AG08395 (cell line): ENCODE measurements around the gene PRDM11.
"Not testable (repeated sequence)": the region's sequence is repeated elsewhere in the genome, so short reads cannot be mapped to it uniquely, and the experiment has no call there.

ENCODE experiments used
- DNase-seq: peaks from one replicate; pipeline ENCODE4 v3.0.0; 2012; ENCODE audit warnings: mixed read lengths, low spot score

Gene PRDM11

DNA sequence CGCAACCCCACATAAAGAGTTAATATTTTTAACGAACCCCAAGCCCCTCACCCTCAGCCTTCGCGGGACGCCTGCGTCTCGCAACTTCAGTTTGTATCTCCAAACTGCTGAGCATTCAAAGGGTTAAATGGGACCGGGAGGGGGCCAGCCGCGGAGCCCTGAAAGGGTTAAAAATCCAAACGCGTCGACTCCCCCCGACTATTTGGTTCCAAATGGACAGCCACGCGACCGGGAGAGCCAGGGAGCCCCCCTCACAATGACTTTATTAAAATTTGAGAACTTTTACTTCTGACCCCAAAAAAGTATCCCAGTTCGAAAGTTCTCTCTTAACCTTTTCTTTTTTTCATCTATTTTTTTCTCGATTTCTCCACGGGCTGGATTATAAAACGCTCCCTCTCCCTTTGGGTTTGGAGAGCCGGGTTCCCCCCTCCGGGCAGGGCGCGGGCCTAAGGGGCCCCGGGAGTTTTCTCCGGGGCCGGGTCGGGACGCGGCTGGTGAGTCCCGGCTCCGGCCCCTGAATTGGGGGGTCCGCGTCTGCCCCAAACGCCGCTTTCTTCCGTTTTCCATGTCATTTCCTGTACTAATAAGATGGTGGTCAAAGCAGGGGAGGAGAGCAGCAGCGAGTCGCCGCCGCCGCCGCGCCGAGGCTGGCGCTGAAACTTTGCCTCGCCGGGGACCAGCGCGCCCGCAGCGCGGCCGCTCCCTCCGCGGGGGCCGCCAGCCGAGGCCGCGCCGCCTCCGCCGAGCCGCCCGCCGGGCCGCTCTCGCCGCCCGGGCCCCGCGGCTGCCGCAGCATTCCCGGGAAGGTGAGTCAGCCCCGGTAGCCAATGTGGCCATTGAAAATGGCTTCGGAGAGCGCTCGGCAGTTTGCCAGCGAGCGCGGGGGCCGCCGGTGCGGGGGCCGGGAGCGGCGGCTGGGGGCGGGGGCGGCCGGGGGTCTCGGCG lies at the start of gene PRDM11:
Gene PRDM11 (plus strand): TSS at position 568 of the 945 bp plus-strand sequence. CDS start 35,128 bp downstream, outside the sequence.
- peak; percentile 87 for DNase-seq

DNA sequence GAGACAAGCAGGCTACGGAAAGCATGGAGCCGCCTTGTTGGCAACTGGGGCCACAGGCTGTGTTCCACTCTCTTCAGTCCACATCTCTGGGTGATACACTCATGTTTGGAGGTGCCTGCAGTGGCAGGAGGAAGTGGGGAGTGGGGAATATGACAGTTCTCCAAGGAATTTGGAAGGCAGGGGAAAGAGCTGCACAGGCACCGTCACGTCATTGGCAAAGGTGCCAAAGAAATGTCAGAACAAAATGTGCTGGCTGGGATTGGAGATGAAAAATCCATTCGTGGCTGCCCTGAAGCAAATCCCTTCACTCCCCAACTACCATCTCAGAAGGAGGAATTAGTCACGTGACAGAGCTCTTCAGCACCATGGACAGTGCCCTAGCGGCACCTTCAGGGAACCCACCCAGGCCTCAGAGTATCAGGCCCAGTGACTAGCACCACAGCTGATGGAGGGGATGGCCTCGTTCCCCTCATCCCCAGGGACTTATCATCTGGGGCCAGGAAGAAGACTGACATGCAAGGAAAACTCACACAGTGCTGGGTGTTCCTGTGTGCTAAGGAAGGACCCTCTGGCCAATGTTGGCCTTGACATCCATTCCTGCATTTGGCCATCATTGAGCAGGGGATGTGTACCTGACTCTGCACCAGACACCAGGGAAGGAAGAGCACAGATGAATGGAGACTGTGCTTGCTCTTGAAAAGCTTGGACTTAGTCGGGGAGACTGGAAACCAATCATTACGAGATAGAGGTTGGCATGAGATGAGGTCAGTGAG lies 48.5 kb upstream of the PRDM11 start:
- DNase-seq: peak; percentile 62

DNA sequence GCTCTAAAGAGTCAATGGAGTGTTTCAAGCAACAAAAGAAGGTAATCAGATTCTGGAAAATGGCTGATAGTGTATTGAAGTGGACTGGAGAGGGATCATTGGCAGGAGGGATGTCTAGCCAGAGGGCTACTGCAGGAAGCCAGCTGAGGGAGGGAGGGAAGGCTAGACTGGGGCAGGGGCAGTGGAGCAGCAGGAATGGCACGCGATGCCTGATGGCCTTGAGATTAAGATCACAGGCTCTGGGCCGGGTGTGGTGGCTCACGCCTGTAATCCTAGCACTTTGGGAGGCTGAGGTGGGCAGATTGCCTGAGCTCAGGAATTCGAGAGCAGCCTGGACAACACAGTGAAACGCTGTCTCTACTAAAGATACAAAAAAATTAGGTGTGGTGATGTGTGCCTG lies 47.5 kb upstream of the PRDM11 start:
- no peak for DNase-seq

DNA sequence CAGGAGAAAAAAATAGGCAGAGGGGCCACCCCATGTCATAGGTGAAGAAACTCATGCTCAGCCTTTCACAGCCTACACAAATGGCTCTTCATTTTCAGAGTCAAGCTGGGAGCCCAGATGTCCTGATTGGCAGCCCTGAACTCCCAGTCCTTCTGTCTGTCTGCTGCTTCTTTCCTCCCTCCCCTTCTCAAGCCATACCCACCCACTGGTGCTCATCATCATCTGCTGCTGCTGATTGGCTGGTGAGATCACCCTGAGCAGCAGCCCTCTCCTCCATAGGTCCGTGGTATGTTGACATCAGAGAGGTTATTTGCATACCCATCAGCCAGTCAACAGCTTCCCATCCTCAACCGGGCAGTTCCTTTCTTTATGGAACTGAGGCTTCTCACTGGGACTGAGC lies 46.1 kb upstream of the PRDM11 start:
- peak; percentile 41 for DNase-seq

DNA sequence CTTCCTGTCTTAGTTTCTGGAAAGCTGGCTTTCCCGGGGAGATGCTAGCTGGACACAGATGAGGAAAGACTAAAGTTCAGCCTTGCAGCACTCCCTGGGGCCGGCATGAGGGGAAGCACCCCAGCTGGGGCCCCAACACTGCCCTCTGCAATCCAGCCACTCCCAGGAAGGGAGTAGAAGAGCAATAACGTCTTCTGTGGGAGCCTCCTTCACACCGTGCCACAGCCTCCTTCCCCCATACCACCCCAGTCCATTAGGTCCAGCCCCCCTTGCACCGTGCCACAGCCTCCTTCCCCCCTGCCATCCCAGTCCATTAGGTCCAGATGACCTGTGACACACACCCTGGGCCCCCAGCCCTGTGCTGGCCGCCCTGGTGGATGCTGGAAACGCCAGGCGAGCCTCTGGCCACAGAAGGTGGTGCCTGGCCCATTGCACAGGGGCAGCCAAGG lies 44.1 kb upstream of the PRDM11 start:
- DNase-seq: no peak

DNA sequence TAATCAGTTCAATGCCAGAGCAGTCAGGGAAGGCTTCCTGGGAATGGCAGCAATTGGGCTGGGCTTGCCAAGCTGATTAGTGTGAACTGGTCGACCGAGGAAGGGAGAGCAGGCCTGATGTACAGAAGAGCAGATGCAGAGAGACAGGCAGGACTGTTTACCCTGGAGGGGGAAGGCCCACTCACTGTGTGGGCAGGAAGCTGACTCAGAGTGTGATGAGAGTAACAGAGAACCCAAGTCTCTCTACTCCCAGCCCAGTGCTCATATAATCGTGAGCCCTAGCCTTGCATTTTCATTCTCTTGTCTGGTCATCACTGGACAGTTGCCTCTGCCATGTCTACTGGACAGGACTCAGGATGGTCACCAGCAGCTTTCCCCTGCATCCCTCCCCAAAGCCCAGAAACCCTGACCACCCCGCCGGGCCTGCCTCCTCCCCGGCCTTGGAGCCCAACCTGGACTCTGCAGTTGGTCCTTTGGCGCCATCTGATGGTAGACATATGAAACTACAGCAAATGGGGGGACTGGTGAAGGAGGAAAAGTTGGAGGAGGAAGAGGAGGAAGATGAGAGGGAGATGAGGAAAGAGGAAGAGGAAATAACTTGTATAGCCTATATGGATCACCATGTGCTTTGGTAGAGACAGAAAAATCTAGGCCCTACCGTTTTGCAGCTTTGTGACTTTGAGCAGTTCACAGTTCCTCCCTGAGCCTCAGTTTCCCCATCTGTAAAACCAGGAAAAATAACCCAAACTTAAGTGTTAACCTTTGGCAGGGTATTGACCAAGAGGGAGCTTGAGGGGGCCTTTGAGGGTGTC lies 43.4 kb upstream of the PRDM11 start:
- DNase-seq: peak; percentile 83

DNA sequence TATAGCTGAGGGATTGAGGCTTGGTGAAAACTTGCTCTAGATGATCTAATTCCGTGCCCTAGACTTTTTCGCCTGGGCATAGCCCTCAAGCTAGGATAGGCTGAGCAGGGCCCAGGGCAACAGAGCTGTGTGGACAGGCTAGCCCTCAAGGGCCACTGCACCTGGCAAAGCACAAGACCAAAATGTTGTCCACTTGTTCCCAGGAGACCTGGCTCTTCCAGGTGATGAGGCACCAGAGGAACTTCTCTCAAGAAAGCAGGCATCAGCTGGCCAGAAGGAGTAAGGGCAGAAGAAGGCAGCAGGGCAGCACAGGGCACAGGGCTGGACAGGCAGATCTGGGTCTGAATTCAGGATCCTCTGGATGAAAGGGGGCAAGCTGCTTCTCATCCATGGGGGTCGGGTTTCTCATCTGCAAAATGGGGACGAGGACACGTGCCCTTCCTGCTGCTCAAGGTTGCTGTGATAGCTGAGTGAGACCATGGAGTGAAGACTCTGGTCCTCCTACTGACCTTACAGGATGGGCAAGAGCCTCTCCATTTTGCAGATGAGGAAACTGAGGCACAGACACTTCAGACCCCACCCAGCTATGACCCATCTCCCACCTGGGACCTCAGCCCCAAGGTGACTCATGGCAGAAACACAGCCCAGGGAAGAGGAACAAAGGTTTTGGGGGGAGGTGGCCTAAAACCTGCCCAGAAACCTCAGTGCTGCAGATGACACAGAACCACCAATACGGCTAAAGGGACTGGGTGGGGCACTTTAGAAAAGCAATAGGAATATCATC lies 42.2 kb upstream of the PRDM11 start:
- no peak for DNase-seq

DNA sequence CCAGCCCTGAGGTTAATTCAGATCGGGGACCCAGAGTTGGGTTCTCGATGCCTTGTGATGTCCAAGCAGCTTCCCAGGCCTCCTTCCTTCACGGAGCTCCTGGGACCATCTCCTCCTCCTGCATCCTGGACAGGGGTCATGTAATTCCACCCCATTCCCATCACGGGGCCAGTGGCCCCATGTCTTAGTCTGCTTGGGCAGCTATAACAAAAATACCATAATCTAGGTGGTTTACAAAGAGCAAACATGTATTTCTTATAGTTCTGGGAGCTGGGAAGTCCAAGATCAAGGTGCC lies 41.7 kb upstream of the PRDM11 start:
- no peak for DNase-seq

DNA sequence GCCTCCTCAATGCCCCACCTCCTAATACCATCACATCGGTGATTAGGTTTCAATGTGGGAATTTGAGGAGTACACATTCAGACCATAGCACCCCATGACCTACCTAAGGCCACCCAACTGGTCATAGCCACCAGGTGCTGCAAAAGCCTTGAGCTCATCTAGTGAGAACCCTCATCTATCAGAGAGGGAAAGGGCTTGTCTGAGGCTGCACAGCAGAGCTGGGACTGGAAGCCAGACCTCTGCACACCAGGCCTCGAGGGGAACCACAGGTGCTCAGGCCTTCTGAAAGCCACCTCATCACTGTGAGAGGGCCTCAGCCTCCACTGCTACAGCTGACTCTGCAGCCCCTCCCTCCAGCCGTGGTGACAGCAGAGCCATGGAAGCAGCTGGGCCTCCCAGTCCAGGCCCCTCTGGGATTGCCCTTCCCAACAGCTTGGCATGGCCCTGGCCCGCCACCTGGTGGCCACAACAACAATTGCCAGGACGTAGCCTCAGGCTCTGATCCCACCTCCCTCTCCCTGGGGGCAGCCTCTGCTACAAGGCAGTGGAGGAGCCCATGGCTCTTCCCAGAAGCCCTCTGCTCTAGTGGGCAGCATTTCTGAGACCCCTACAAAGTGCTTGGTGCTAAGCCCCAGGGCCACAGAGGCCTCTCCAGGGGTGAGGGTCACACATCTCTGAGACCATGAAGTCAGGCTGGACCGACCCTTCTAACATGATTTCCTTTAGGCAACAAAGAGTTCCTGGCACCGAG lies 41.0 kb upstream of the PRDM11 start:
- DNase-seq: peak; percentile 82

DNA sequence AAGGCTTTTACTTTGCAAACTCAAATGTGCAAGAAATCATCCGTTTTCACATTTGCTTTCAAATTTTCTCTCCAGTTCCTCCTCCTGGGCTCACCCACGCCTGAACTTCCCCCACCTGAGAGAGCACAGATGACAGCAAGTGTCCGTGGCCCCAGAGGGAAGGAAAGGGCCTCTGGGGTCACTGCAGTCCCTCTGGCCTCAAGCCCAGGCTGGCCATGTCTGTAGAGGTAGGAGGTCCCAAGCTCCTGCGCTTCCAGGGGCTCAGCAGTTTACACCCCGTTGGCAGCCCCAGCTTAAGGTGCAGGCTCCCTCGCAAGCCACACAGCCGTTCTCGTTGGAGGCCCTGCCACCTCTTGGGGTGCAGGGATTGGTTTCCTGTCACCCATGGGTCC lies 40.5 kb upstream of the PRDM11 start:
- DNase-seq: no peak

DNA sequence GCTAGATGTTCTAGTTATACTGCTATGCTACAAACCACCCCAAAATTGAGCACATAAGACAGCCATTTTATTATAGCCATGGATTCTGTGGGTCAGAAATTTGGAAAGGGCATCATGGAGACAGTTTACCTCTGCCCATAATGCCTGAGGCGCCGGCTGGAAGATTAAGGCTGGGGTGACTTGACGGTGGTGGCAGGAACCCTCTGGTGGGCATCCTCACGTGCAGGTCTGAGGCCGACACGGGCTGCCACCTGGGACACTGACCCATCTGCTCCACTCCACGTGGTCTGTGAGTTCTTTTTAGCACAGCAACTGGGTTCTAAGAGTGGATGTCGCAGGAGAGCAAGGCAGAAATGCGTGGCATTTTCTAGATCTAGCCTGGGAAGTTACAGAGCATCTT lies 40.0 kb upstream of the PRDM11 start:
- DNase-seq: no peak

DNA sequence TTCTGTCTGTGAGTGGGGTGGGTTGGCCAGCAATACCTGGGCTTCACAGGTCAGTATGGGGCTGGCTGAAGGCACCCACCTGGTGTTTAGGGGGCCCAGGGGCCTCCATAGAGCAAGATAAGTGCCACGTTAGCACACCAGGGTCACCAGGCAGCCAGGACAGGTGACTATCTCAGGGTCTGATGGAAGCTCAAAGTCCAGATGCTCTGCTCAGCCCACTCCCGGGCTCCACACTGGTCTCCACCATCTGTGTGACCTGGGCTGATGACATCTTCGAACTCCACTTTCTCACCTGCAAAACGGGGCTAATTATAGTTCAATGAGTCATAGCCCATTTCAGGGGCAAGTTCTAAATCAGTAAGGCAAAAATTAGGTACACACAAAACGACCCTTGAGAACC lies 39.4 kb upstream of the PRDM11 start:
- no peak for DNase-seq

DNA sequence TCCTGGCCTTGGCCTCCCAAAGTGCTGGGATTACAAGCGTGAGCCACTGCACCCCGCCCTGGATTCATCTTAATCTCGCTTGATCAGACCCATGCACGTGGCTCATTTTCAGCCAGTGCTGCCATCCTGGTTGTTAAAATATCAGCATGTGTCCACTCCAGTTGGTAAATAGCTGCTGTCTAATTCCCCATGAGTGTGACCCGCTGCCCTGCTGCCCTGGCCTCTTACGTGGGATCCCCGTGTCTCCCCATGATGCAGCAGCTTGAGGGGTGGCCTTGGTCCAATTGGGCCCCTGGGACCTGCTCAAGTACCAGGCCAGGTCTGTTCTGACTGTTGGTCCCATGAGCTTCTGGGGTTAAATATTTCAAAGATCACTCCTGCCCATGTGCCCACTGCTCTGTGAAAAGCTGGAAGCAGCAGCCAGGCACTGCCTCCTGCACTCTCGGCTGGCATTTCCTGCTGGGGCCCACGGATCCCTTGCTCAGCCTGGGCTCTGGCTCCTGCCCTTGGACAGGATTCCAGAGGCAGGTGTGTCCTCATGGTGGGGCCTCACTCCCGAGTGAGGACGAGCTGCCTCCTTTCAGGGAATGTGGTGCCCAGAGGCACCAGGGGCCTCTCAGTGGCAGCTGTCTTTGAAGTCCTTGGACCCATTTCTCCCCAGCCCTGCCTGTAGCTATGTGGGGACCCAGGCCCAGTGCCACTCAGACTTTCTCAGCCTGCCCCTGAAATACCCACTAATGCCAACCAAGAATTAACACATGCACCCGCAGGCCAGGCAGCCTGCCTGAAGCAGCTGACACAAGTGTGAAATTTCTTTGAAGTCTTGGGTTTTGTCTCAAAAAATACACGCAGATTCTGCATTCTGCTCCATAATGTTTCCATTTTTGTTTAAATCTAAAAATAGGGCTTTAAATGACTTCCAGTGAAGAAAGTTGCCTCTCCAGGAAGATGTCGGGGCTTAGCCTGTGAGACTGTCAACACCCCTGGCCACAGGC lies 38.1 kb upstream of the PRDM11 start:
- DNase-seq: no peak

DNA sequence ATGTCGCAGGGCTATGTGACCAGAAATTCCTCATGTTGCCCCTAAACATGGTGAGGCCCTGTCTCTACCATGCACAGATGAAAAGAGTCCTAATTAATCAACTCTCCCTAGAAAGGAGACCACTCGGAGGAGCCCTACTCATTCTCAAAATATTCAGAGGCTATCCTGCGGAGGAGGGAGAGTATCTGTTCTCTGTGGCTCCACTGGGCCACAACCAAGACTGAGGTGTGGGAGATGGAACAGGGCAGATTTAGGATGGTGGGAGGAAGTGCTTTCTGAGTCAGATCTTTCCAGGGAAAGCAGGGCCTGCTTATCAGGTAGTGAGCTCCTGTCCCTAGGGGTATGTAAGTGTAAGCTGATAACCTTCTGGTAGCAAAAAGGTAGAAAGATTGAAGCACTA lies 37.0 kb upstream of the PRDM11 start:
- DNase-seq: no peak

DNA sequence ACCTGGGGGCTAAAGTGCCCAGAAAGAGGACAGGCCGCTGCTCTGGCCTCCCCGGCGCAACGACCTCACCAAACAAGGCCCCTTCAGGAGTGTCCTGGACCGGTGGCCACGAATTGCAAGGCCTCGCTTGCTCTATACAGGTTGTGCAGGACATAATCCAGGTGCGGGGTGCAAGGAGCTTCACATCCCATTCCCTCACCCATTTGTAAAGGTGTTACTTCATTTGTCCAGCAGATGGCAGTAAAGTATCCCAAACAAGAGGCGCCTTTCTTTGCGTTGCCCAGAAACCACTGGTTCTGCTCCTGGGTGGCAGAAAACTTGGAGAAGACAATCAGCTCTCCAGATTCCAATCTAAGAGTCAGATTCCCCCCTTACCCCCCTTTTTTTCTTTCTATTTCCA lies 35.9 kb upstream of the PRDM11 start:
- peak; percentile 80 for DNase-seq

DNA sequence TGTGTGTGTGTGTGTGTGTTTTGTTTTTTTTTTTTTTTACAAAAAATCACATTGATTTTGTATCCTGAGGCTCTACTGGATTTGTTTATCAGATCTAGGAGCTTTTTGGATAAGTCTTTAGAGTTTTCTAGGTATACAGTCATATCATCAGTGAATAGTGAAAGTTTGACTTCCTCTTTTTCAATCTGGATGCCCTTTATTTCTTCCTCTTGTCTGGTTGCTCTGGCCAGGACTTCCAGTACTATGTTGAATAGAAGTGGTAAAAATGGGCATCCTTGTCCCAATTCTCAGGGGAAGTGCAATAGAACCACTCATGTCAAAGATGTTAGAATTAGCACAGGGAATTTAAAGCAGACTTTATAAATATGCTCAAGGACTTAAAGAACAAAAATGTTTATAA lies 32.6 kb upstream of the PRDM11 start:
- no peak for DNase-seq

DNA sequence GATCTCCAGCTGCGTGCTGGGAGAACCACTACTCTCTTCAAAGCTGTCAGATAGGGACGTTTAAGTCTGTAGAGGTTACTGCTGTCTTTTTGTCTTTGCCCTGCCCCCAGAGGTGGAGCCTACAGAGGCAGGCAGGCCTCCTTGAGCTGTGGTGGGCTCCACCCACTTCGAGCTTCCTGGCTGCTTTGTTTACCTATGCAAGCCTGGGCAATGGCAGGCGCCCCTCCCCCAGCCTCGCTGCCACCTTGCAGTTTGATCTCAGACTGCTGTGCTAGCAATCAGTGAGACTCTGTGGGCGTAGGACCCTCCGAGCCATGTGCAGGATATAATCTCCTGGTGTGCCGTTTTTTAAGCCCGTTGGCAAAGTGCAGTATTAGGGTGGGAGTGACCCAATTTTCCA lies 18.6 kb upstream of the PRDM11 start:
- DNase-seq: not testable (repeated sequence)

DNA sequence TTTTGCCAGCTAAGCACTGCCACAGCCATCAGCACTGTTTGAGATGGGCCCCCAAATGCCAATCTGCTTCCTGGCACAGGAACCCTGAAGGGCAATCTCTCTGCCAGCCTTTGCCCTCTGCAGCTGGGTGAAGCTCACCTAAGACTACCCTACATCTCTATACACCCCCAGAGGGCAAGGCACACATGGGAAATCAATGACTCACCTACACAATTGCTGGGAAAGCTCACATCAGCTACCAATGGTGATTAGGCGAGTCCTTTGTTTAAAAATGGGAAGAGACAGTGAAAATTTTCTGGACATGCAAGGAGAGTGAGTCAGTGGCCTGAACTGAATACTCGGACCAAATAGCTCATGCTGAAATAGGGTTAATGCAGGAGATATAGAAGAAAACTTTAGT lies 12.6 kb upstream of the PRDM11 start:
- no peak for DNase-seq

DNA sequence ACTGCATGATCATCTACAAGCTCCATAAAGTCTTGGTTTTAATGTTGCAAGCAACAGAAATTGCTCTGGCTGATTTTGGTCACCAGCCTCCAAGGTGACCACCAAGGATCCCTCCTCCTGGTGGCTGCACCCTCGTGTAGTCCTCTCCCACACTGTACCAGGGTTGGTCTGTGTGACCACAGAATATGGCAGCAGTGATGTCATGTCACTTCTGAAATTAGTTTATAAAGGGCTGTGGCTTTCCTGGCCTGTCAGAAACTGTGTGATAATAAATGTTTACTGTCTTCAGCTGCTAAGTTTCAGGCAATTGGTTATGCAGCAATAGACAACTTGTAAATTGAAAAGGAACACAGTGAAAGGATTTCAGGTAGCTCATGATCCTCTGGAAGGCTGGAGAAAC lies 5.3 kb upstream of the PRDM11 start:
- no peak for DNase-seq

DNA sequence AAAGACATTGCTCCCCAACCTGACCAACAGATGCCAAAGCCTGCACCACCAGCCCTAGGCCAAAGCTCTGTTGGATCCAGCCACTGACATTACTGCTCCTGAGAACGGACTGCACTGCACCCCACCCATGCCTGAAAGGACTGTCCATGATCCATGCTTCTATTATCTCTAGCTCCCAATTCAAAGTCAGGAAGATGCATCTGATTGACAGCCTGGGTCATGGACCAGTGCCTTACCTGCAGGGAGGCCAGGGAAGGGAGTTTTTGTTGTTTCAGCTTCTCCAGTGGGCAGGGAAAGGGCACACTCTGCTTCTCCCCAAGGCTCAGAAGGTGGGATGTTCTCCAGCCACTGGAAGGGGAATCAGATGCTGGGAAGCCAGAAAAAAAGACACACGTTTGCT lies 4.8 kb upstream of the PRDM11 start:
- DNase-seq: no peak
